Suprapubic skin (tissue), 4 donors: ENCODE results near the gene ZFHX3.

Experiments
- CTCF ChIP-seq, 2 donors: fragments of 200-600 bp in 1 of 2; fragments of 450-650 bp in 1 of 2; sonication (generic) in 1 of 2; IDR thresholded peaks; one replicate each; pipeline ENCODE4 v1.5.1; 2016 to 2019; ENCODE audit warnings: antibody characterized with exemption in 2 of 2, mild to moderate bottlenecking in 1 of 2, moderate library complexity in 1 of 2
- EP300 ChIP-seq: sonication (generic); formaldehyde crosslinking; IDR thresholded peaks from one replicate; pipeline ENCODE4 v1.6.1; 2017; ENCODE audit warnings: antibody characterized with exemption
- POLR2A ChIP-seq, 2 donors: fragments of 450-650 bp; IDR thresholded peaks; one replicate each; pipeline ENCODE4 v1.6.1; 2017; ENCODE audit warnings: antibody characterized with exemption in 2 of 2, mild to moderate bottlenecking in 2 of 2, moderate library complexity in 2 of 2
- POLR2AphosphoS5 ChIP-seq, 3 donors: sonication (generic); formaldehyde crosslinking; IDR thresholded peaks; one replicate each; pipeline ENCODE4 v1.6.1; 2017; ENCODE audit warnings: antibody characterized with exemption in 3 of 3

- TF ChIP-seq EP300 (no peak), POLR2A (IDR thresholded peaks at IDR 0.05) (no peak), CTCF (IDR thresholded peaks at IDR 0.05) (no peak), POLR2AphosphoS5 (IDR thresholded peaks at IDR 0.05) (no peak)
These were observed 264.1 kb downstream of the ZFHX3 start for GRCh38 chr16:72783716-72784318.
